ENCODE measurements around the gene ANKRD66. TPM values are rescaled to one million over a fixed set of nuclear protein-coding genes. Genes with fewer than 3 reads are reported as not detected.

ANKRD66 gene
- total RNA-seq, 1 experiment from 2014 or later = not detected

DNA sequence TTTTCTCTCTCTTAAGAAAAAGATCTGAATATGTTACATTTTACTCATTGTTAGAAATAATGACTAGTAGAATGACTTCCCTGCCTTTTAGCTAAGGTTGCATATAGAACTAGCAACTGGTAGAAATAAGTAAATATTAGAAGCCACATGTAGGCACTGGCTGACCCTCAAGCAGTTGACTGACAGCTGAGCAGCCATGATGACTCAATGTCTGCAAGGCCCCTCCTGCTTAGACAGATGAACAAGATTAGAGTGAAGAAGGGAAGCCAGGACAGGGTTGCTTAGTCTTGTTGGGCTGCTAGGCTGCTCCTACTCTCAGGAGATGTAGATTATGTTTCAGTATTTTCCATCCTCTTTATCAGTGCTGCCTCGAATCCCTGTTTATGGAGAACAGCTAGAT is 52.9 kb downstream of the ANKRD66 start:
- Histone ChIP-seq H4K20me1 (ENCODE audit: control insufficient read depth, insufficient read depth, insufficient read length) (no peaks in the 10 kb centered on the region), H3K27me3 (ENCODE audit: insufficient read depth, low read length) (no peaks in the 10 kb centered on the region), H3K4me1 (ENCODE audit: insufficient read depth, low read length) (no peaks in the 10 kb centered on the region), H3K23ac (ENCODE audit: insufficient read length, low read depth, low read length) (no peak overlapping the region), H2AK5ac (ENCODE audit: insufficient read length, low read length) (no peak overlapping the region), H3K4me2 (ENCODE audit: insufficient read depth, insufficient read length, low read length) (no peak overlapping the region), H2BK20ac (ENCODE audit: low read depth, low read length, poor library complexity, severe bottlenecking) (no peak overlapping the region), H3K9me3 (ENCODE audit: control insufficient read depth, low read depth, low read length) (no peaks in the 10 kb centered on the region), H2BK120ac (ENCODE audit: low read depth, low read length, poor library complexity, severe bottlenecking) (no peak overlapping the region), H3K14ac (ENCODE audit: insufficient read depth, low read length) (no peak overlapping the region), H3K27ac (ENCODE audit: insufficient read length, low read depth, low read length) (no peak overlapping the region), H4K91ac (ENCODE audit: insufficient read length, low read depth, low read length) (no peak overlapping the region), H3K23me2 (ENCODE audit: insufficient read length, low read depth, low read length, poor library complexity, severe bottlenecking) (no peaks in the 10 kb centered on the region), H3T11ph (ENCODE audit: low read length) (no peak overlapping the region), H3K9ac (ENCODE audit: extremely low read depth, insufficient read length, low read length) (no peak overlapping the region), H3K79me2 (ENCODE audit: insufficient read depth, low read length) (no peaks in the 10 kb centered on the region), H4K5ac (ENCODE audit: insufficient read length, low read depth, low read length) (no peak overlapping the region), H3K18ac (ENCODE audit: insufficient read length, low read depth, low read length) (no peak overlapping the region), H3K56ac (ENCODE audit: insufficient read length, low read depth, low read length) (no peak overlapping the region), H2BK12ac (ENCODE audit: insufficient read length, low read depth, low read length) (no peak overlapping the region), H2BK15ac (ENCODE audit: low read depth, low read length) (no peak overlapping the region), H3K4ac (ENCODE audit: low read depth, low read length) (no peak overlapping the region), H2AFZ (ENCODE audit: low read length) (no peak overlapping the region), H3K79me1 (ENCODE audit: insufficient read depth, low read depth, low read length, poor library complexity, severe bottlenecking) (no peaks in the 10 kb centered on the region), H4K8ac (replicated peaks; ENCODE audit: insufficient read length, low read depth, low read length) (no peak overlapping the region), H2BK5ac (ENCODE audit: insufficient read length, low read length) (no peak overlapping the region)
- H3K9me3 Mint-ChIP-seq = no peaks in the 10 kb centered on the region
- no peak overlapping the region for H3K4me3 Mint-ChIP-seq
- no CpG with 5 or more reads among the region's 1 CpG for WGBS (ENCODE audit: extremely low coverage, insufficient read length, low lambda C conversion rate)
- no peaks in the 10 kb centered on the region for H3K4me1 Mint-ChIP-seq
- no peak for TF ChIP-seq CTCF (conservative IDR thresholded peaks at IDR 0.05)
- no peak overlapping the region for H3K27ac Mint-ChIP-seq
- H3K36me3 Mint-ChIP-seq (ENCODE audit: insufficient read depth in 1 of 3, low read depth in 3 of 3) = no peaks in the 10 kb centered on the region
- H3K27me3 Mint-ChIP-seq (ENCODE audit: low read depth) = no peaks in the 10 kb centered on the region
- DNase-seq = no peak
